ENCODE results near the gene OLA1.

OLA1 gene

GRCh38 chr2:174174741-174175140, 73.6 kb downstream of the OLA1 start:
- no peak for DNase-seq

GRCh38 chr2:174172802-174173355, 75.5 kb downstream of the OLA1 start:
- DNase-seq: no peak

- DNase-seq: no peak
Observed at GRCh38 chr2:174171686-174172445, 76.5 kb downstream of the OLA1 start.

- no peak for DNase-seq
Observed at GRCh38 chr2:174169372-174169771, 79.0 kb downstream of the OLA1 start.

GRCh38 chr2:174166261-174166660, 82.1 kb downstream of the OLA1 start:
- DNase-seq: no peak

- DNase-seq: no peak
Observed at GRCh38 chr2:174161490-174161889, 86.8 kb downstream of the OLA1 start.

- no peak for DNase-seq
Observed at GRCh38 chr2:174158003-174158402, 90.3 kb downstream of the OLA1 start.

- no peak for DNase-seq
Observed at GRCh38 chr2:174157053-174157452, 91.3 kb downstream of the OLA1 start.

GRCh38 chr2:174153757-174154680, 94.3 kb downstream of the OLA1 start:
- DNase-seq: no peak

GRCh38 chr2:174149530-174149929, 98.8 kb downstream of the OLA1 start:
- DNase-seq: no peak

- DNase-seq: no peak
Observed at GRCh38 chr2:174148833-174149232, 99.5 kb downstream of the OLA1 start.

GRCh38 chr2:174145827-174146226, 102.5 kb downstream of the OLA1 start:
- DNase-seq: no peak

GRCh38 chr2:174142290-174142689, 106.0 kb downstream of the OLA1 start:
- no peak for DNase-seq

GRCh38 chr2:174138161-174138560, 110.2 kb downstream of the OLA1 start:
- no peak for DNase-seq

- DNase-seq: no peak
Observed at GRCh38 chr2:174135981-174136380, 112.4 kb downstream of the OLA1 start.

- DNase-seq: no peak
Observed at GRCh38 chr2:174125090-174125489, 123.2 kb downstream of the OLA1 start.

GRCh38 chr2:174124181-174124580, 124.2 kb downstream of the OLA1 start:
- DNase-seq: no peak

- DNase-seq: no peak
Observed at GRCh38 chr2:174122185-174122584, 126.1 kb downstream of the OLA1 start.

GRCh38 chr2:174121612-174122011, 126.7 kb downstream of the OLA1 start:
- DNase-seq: no peak

- DNase-seq: no peak
Observed at GRCh38 chr2:174121175-174121574, 127.2 kb downstream of the OLA1 start.

- no peak for DNase-seq
Observed at GRCh38 chr2:174120346-174120745, 128.0 kb downstream of the OLA1 start.

- peak; percentile 66 for DNase-seq
Observed at GRCh38 chr2:174117951-174118930, 130.1 kb downstream of the OLA1 start.

Measured in NCI-H2171 (cell line).